Uterus (tissue), 4 donors: ENCODE results near the gene ORM1. TPM values are rescaled to one million over a fixed set of nuclear protein-coding genes. Genes with fewer than 3 reads are reported as not detected.
A peak's percentile ranks its signal among the peaks of the same experiment; 100 is the strongest.

Experiments used
- DNase-seq, 2 donors: peaks; one replicate each; pipeline ENCODE4 v3.0.0-alpha.2; 2019 to 2020
- H3K27ac ChIP-seq, 2 donors: fragments of 200-600 bp; sonication (generic); 1 replicate in 1 of 2; 2 replicates in 1 of 2; pipeline ENCODE4 v1.5.1; 2016 to 2018
- H3K27me3 ChIP-seq, 2 donors: fragments of 200-600 bp; sonication (generic); one replicate each; pipeline ENCODE4 v1.5.1; 2018 to 2019; ENCODE audit warnings: control low read depth in 1 of 2
- H3K36me3 ChIP-seq, 2 donors: fragments of 200-600 bp; sonication (generic); one replicate each; pipeline ENCODE4 v1.5.1; 2019; ENCODE audit warnings: control low read depth in 1 of 2
- H3K4me1 ChIP-seq, 2 donors: fragments of 200-600 bp; sonication (generic); one replicate each; pipeline ENCODE4 v1.5.1; 2018 to 2019; ENCODE audit warnings: control low read depth in 1 of 2
- H3K4me3 ChIP-seq, 2 donors: fragments of 200-600 bp; sonication (generic); 1 replicate in 1 of 2; 2 replicates in 1 of 2; pipeline ENCODE4 v1.5.1; 2018 to 2019; ENCODE audit warnings: mild to moderate bottlenecking in 1 of 2
- H3K9me3 ChIP-seq, 2 donors: fragments of 200-600 bp; sonication (generic); one replicate each; pipeline ENCODE4 v1.5.1; 2019; ENCODE audit warnings: control low read depth in 1 of 2
- CTCF ChIP-seq, 4 experiments: fragments of 200-600 bp in 2 of 4; fragments of 450-650 bp in 2 of 4; sonication (generic) in 2 of 4; IDR thresholded peaks; one replicate each; pipeline ENCODE4 v1.5.1; 2016 to 2019; ENCODE audit warnings: antibody characterized with exemption in 4 of 4, mild to moderate bottlenecking in 2 of 4, moderate library complexity in 1 of 4
- POLR2A ChIP-seq, 2 donors: fragments of 450-650 bp; IDR thresholded peaks; one replicate each; pipeline ENCODE4 v1.6.1; 2016; ENCODE audit warnings: antibody characterized with exemption in 2 of 2, mild to moderate bottlenecking in 1 of 2, moderate library complexity in 1 of 2
- intact Hi-C: fragments of 100-400 bp; cut with DNase I; formaldehyde crosslinking; loops from one replicate; pipeline ENCODE4 v1.15.1; 2023; ENCODE audit warnings: low total_unique reads
- total RNA-seq, 4 donors: library from RNA; depleted of rRNA in 3 of 4; stranded (reverse); fragments of >200 nt in 3 of 4; gene quantifications; one replicate each; pipeline versions ENCODE4 v1.1.0 to v1.2.4, GENCODE V29; 2014 to 2023
- donor health status: DM: yes; HTN: yes; CAD: no.

Gene ORM1
- total RNA-seq, 4 donors from 2014 or later, result 1.9 to 2.4 TPM; not detected in 2

GRCh38 chr9:114312513-114312875 lies 10.4 kb upstream of the ORM1 start:
- peak in 1 of 2 donors; percentile 5 for DNase-seq
- intact Hi-C loops, result no loop called here
- Histone ChIP-seq H3K36me3 (no peaks in the 10 kb centered on the region), H3K4me3 (no peak overlapping the region), H3K9me3 (no peaks in the 10 kb centered on the region), H3K27me3 (no peaks in the 10 kb centered on the region), H3K27ac (no peak overlapping the region), H3K4me1 (no peaks in the 10 kb centered on the region)
- no peak for TF ChIP-seq CTCF (IDR thresholded peaks at IDR 0.05)
- no peak for TF ChIP-seq POLR2A (IDR thresholded peaks at IDR 0.05)

DNA sequence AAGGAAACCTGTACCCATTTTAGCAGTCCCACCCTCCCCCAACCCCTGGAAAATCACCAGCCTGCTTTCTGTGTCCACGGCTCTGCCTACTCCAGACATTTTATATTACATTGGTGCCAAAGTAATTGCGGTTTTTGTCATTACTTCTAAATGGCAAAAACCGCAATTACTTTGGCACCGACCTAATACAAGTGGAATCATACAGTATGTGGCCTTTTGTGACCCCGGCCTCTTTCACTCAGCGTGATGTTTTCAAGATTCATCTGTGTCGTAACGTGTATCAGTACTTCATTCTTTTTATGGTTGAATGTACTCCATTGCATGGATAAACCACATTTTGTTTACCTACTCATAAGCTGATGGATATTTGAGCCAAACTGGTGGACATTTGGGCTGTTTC lies 9.7 kb upstream of the ORM1 start:
- no peaks in the 10 kb centered on the region for H3K27me3 ChIP-seq
- no peak overlapping the region for H3K27ac ChIP-seq
- H3K4me1 ChIP-seq, result no peaks in the 10 kb centered on the region
- no peaks in the 10 kb centered on the region for H3K9me3 ChIP-seq
- intact Hi-C loops, result no loop called here
- TF ChIP-seq POLR2A (IDR thresholded peaks at IDR 0.05) (no peak), CTCF (IDR thresholded peaks at IDR 0.05) (no peak)
- DNase-seq, result peak in 1 of 2 donors; percentile 1
- no peaks in the 10 kb centered on the region for H3K36me3 ChIP-seq
- no peak overlapping the region for H3K4me3 ChIP-seq

DNA sequence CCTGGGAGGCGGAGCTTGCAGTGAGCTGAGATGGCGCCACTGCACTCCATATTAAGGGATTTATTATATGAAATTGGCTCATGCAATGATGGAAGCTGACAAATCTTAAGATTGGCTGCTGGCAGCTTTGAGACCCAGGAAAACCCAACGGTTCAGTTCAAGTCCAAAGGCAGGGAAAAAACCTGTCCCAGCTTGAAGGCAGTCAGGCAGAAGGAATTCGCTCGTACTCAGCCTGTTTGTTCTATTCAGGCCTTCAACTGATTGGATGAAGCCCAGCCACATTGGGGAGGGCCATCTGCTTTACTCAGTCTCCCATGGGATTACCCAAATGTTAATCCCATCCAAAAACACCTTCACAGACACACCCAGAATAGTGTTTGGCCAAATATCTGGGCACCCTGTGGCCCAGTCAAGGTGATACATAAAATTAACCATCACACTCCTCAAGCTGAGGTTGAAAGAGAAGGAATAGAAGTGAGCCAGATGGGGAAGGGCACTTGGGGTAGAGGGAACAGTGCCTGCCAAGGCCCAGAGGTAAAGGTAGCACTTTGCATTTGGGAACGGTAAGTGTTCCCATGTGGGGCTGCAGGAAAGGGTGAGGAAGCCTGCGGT lies 8.5 kb upstream of the ORM1 start:
- H3K4me1 ChIP-seq, result no peaks in the 10 kb centered on the region
- H3K4me3 ChIP-seq, result no peak overlapping the region
- no peak overlapping the region for H3K27ac ChIP-seq
- no peaks in the 10 kb centered on the region for H3K27me3 ChIP-seq
- TF ChIP-seq POLR2A (IDR thresholded peaks at IDR 0.05) (no peak), CTCF (IDR thresholded peaks at IDR 0.05) (no peak)
- no peaks in the 10 kb centered on the region for H3K36me3 ChIP-seq
- H3K9me3 ChIP-seq, result no peaks in the 10 kb centered on the region
- intact Hi-C loops, result no loop called here
- peak; percentile 1 to 5 for DNase-seq

GRCh38 chr9:114314881-114315722 lies 7.8 kb upstream of the ORM1 start:
- H3K36me3 ChIP-seq, result no peaks in the 10 kb centered on the region
- no peaks in the 10 kb centered on the region for H3K9me3 ChIP-seq
- TF ChIP-seq CTCF (IDR thresholded peaks at IDR 0.05) (no peak), POLR2A (IDR thresholded peaks at IDR 0.05) (no peak)
- H3K27me3 ChIP-seq, result no peaks in the 10 kb centered on the region
- intact Hi-C loops, result no loop called here
- H3K27ac ChIP-seq, result no peak overlapping the region
- no peaks in the 10 kb centered on the region for H3K4me1 ChIP-seq
- peak; percentile 11 to 12 for DNase-seq
- no peak overlapping the region for H3K4me3 ChIP-seq

DNA sequence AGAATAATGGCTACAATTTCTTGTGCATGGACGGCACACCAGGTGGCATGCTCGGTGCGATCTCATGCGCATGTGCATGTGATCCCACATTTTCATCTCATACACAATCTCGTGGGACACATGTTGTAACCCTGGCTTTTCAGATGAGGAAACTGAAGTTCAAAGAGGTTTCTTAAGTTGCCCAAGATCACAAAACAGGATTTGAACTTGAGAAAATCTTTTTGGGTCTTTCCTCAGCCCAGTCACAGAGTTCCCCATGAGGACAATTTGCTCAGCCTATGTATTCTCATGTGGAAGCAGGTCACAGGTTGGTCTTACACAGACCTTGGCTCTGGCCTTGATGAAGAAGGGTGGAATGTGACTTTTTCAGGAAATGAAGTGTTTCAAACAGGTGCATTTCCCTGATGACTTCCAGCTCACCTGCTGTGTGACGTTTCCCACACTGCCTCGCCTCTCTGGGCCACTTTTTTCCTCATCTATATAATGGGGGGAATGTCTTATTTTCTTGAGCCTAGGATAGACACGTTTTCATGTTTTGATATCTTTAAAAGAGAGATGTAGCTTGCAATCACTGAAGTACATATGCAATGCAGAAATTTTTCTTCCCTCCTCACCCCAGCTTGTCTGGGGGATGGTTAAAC lies 7.1 kb upstream of the ORM1 start:
- intact Hi-C loops, result no loop called here
- no peaks in the 10 kb centered on the region for H3K9me3 ChIP-seq
- no peaks in the 10 kb centered on the region for H3K4me1 ChIP-seq
- H3K4me3 ChIP-seq, result no peak overlapping the region
- no peaks in the 10 kb centered on the region for H3K27me3 ChIP-seq
- H3K27ac ChIP-seq, result no peak overlapping the region
- peak in 1 of 2 donors; percentile 3 for DNase-seq
- no peak for TF ChIP-seq CTCF (IDR thresholded peaks at IDR 0.05)
- TF ChIP-seq POLR2A (IDR thresholded peaks at IDR 0.05), result no peak
- H3K36me3 ChIP-seq, result no peaks in the 10 kb centered on the region
